Esophagus squamous epithelium (tissue), 5 donors: ENCODE data around the gene MLH3. TPM values are rescaled to one million over a fixed set of nuclear protein-coding genes. Genes with fewer than 3 reads are reported as not detected.

Experiments used
- DNase-seq: peaks from one replicate; lab custom pipeline; 2025; lab: John Stamatoyannopoulos, UW
- H3K27ac ChIP-seq, 4 donors: fragments of 200-600 bp; sonication (generic); one replicate each; pipeline ENCODE4 v1.5.1; 2016 to 2019; ENCODE audit warnings: mild to moderate bottlenecking in 1 of 4
- H3K27me3 ChIP-seq, 4 donors: fragments of 200-600 bp; sonication (generic); 1 replicate in 3 of 4; 2 replicates in 1 of 4; pipeline versions ENCODE4 v1.5.1 to v1.6.0; 2017 to 2021; ENCODE audit warnings: antibody characterized with exemption in 1 of 4
- H3K36me3 ChIP-seq, 3 donors: fragments of 200-600 bp; sonication (generic); one replicate each; pipeline ENCODE4 v1.5.1; 2016 to 2019
- H3K4me1 ChIP-seq, 3 donors: fragments of 200-600 bp; sonication (generic); one replicate each; pipeline ENCODE4 v1.5.1; 2017 to 2019
- H3K4me3 ChIP-seq, 4 donors: fragments of 200-600 bp; sonication (generic); 1 replicate in 3 of 4; 2 replicates in 1 of 4; pipeline ENCODE4 v1.5.1; 2016 to 2019; ENCODE audit warnings: mild to moderate bottlenecking in 2 of 4, moderate library complexity in 1 of 4
- H3K9me3 ChIP-seq, 3 donors: fragments of 200-600 bp; sonication (generic); one replicate each; pipeline ENCODE4 v1.5.1; 2016 to 2019
- CTCF ChIP-seq, 6 experiments: fragments of 450-650 bp in 4 of 6; fragments of 200-600 bp in 2 of 6; sonication (generic) in 2 of 6; IDR thresholded peaks; one replicate each; pipeline ENCODE4 v1.5.1; 2016 to 2019; ENCODE audit warnings: antibody characterized with exemption in 6 of 6, mild to moderate bottlenecking in 4 of 6, moderate library complexity in 4 of 6
- POLR2A ChIP-seq, 4 donors: fragments of 450-650 bp; IDR thresholded peaks; one replicate each; pipeline ENCODE4 v1.6.1; 2017; ENCODE audit warnings: antibody characterized with exemption in 4 of 4, mild to moderate bottlenecking in 4 of 4, moderate library complexity in 3 of 4
- WGBS, 2 donors: methylation state at CpG; one replicate each; pipeline ENCODE4 v1.1.5; 2018; 5-methylcytosine and 5-hydroxymethylcytosine counted together
- intact Hi-C: fragments of 100-400 bp; cut with DNase I; formaldehyde crosslinking; loops from one replicate; pipeline ENCODE4 v1.15.0; 2022
- total RNA-seq, 4 donors: library from RNA; depleted of rRNA; stranded (reverse); fragments of >200 nt; gene quantifications; one replicate each; pipeline ENCODE4 v1.1.0, GENCODE V29; 2016
- donor health status: DM: yes; HTN: yes; CAD: no.

The MLH3 gene
- 10 to 100 TPM in 3 of 4 donors, 1 to 10 TPM in 1; 8.4 to 39.7 (median 11.0) TPM for total RNA-seq

DNA sequence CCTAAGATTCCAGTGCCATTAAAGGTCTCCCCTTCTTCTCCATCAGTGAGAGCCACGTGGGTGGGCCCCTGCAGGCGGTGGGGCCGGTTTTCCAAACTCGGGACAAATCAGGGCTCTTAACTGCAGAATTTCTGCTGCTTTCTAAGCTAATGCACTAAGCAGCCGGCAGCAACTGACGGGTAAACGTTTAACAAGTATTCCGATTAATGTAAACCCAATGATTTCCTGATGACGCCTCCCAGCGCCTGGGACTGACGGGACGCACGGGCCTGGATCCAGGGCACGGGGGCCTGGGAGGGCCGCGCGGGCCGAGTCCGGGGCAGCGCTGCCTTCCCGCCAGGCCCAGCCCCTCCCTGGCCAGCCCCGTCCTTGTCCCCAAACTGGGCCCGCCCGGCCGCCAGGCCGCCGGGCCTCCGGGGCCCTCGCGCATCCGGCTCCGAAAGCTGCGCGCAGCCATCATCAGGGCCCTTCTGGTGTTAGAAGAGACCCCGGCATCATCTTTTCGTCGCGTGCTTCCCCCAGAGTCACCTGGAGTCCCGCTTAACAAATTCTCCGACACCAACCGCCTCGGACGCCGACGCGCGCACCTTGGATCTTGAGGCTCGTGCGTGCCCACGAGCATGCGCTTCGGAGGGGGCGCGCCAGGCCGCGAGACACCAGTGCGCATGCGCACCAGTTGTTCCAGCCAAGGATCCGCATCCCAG is at the start of gene MLH3:
MLH3 (minus strand) TSS at position 616 of the 704 bp plus-strand sequence. CDS start 1,812 bp downstream, outside the sequence.
- no peaks in the 10 kb centered on the region for H3K9me3 ChIP-seq
- H3K4me3 ChIP-seq = peak within 1 kb of the TSS; percentile 51 to 75 (median 72)
- peak; percentile 1 for DNase-seq
- H3K27me3 ChIP-seq = no peaks in the 10 kb centered on the region
- H3K27ac ChIP-seq = peak within 1 kb of the TSS; percentile 81 to 94 (median 92)
- WGBS, 2 donors = 0 to 1% methylated on average over 20 to 23 of the region's 59 CpGs
- H3K36me3 ChIP-seq = no peaks in the 10 kb centered on the region
- intact Hi-C loops = no loop called here
- H3K4me1 ChIP-seq = peaks cover 0 to 61% (median 24%) of the 10 kb centered on the region in 3 donors
- peak in 3 of 4 donors; percentile 35 to 70 (median 52) for TF ChIP-seq POLR2A (IDR thresholded peaks at IDR 0.05)
- peak in 2 of 6 experiments; percentile 16 to 26 for TF ChIP-seq CTCF (IDR thresholded peaks at IDR 0.05)

DNA sequence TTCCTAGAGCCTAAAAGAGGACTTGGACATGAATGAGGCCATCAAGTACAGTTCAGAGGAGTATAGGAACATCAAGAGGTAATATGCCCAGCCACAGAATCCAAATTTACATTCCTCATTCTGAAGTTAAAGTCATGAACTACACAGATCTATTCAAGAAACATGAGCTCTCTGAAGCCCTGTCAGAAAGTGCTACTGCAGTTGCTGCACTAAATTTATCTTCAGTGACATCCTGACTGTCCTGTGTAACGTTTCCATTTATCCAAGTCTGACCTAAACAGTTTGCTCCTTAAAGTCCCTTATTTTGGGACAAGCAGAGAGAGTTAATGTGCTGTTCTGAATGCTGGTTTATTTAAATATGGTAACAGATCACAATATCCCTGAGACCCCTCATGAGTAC is 47.4 kb upstream of the MLH3 start:
- intact Hi-C loops = no loop called here
- no peak overlapping the region for H3K27ac ChIP-seq
- no peaks in the 10 kb centered on the region for H3K4me1 ChIP-seq
- no peak overlapping the region for H3K4me3 ChIP-seq
- no peak for DNase-seq
- H3K27me3 ChIP-seq = no peaks in the 10 kb centered on the region
- H3K9me3 ChIP-seq = no peaks in the 10 kb centered on the region
- WGBS, 2 donors = 50 to 70% methylated on average over 1 of the region's 1 CpG
- TF ChIP-seq CTCF (IDR thresholded peaks at IDR 0.05) (no peak), POLR2A (IDR thresholded peaks at IDR 0.05) (no peak)
- H3K36me3 ChIP-seq = peaks cover 14 to 100% (median 42%) of the 10 kb centered on the region in 3 donors

DNA sequence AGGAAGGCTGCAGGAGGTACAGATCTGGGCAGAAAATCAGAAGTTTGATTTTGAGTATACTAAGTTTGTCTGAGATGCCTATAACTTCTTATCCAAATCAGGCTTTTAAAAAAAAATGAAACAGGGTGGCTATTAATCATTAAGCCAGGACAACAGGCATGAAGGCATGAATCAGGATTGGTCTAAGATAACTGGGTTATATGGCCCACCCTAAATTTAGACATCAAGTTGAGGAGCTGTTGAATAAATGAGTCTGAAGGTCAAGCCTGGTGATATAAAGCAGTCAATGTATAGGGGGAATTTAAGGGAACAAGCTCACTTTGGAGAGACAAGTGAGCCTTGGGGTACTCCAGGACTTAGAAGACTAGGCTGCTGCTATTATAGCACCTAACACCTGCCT is 46.9 kb upstream of the MLH3 start:
- no peaks in the 10 kb centered on the region for H3K4me1 ChIP-seq
- TF ChIP-seq POLR2A (IDR thresholded peaks at IDR 0.05) = no peak
- no peaks in the 10 kb centered on the region for H3K27me3 ChIP-seq
- no peak overlapping the region for H3K4me3 ChIP-seq
- H3K27ac ChIP-seq = no peak overlapping the region
- DNase-seq = no peak
- peaks cover 14 to 100% (median 38%) of the 10 kb centered on the region in 3 donors for H3K36me3 ChIP-seq
- H3K9me3 ChIP-seq = no peaks in the 10 kb centered on the region
- intact Hi-C loops = no loop called here

DNA sequence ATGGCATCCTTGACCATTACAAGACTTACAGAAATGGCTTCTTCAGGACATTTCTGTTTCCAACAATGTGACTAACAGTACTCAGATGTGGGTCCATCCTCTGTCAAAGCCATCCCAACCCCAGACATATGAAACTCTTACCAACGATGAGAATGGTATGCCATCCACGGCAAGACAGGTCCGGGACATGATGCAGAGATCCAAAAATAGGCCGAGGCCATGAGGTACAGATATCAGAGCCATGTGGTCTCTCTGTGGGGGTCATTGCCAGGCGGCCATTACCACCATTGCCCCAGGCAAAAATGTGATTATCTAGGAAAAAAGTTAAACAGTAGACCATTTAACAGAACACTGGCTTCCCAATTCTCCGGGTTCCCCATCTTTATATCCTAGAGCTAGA is 45.7 kb upstream of the MLH3 start:
- no peaks in the 10 kb centered on the region for H3K4me1 ChIP-seq
- no peaks in the 10 kb centered on the region for H3K27me3 ChIP-seq
- H3K9me3 ChIP-seq = no peaks in the 10 kb centered on the region
- no peak for DNase-seq
- 88 to 90% methylated on average over 5 to 6 of the region's 6 CpGs for WGBS, 2 donors
- intact Hi-C loops = no loop called here
- H3K36me3 ChIP-seq = peaks cover 14 to 100% (median 38%) of the 10 kb centered on the region in 3 donors
- no peak overlapping the region for H3K27ac ChIP-seq
- no peak overlapping the region for H3K4me3 ChIP-seq
- TF ChIP-seq POLR2A (IDR thresholded peaks at IDR 0.05) (no peak), CTCF (IDR thresholded peaks at IDR 0.05) (no peak)

DNA sequence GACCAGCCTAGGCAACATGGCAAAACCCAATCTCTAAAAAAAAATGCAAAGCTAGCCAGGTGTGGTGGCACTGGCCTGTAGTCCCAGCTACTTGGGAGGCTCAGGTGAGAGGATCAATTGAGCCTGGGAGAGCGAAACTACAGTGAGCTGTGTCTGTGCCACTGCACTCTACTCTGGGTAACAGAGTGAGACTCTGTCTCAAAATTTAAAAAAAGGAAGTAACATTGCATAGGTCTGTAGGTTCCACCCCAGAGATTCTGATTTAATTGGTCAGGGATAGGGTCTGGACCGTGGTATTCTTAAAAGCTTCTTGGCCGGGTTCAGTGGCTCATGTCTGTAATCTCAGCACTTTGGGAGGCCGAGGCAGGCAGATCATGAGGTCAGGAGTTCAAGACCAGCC is 44.4 kb upstream of the MLH3 start:
- H3K4me1 ChIP-seq = no peaks in the 10 kb centered on the region
- H3K36me3 ChIP-seq = peaks cover 14 to 100% (median 44%) of the 10 kb centered on the region in 3 donors
- intact Hi-C loops = no loop called here
- no peak overlapping the region for H3K4me3 ChIP-seq
- no peak for TF ChIP-seq CTCF (IDR thresholded peaks at IDR 0.05)
- no peak for TF ChIP-seq POLR2A (IDR thresholded peaks at IDR 0.05)
- H3K9me3 ChIP-seq = no peaks in the 10 kb centered on the region
- no peak for DNase-seq
- H3K27ac ChIP-seq = no peak overlapping the region
- 86 to 96% methylated on average over 3 to 4 of the region's 4 CpGs for WGBS, 2 donors
- no peaks in the 10 kb centered on the region for H3K27me3 ChIP-seq
